HCT116 (cell line): ENCODE measurements around the gene CDH23. TPM values are rescaled to one million over a fixed set of nuclear protein-coding genes. Genes with fewer than 3 reads are reported as not detected.

Experiments used
- ATAC-seq: fragments of 200-7000 bp; cut with Tn5 transposase; 2 replicates; pipeline ENCODE4 v1.9.1; 2020; ENCODE audit warnings: mild to moderate bottlenecking, moderate library complexity
- BruUV-seq: library from RNA; stranded (reverse); fragments of 400-500 nt; replicated peaks from 2 replicates; lab custom pipeline; 2021; lab: Mats Ljungman, UMichigan
- CTCF ChIA-PET: fragments of 300-600 bp; sonication (Branson Sonifier 250); formaldehyde crosslinking; loops from one replicate; lab custom pipeline; 2021; ENCODE audit warnings: antibody characterized with exemption; lab: Charles Lee
- POLR2A ChIA-PET: fragments of 300-600, 350-600 bp; sonication (Branson Sonifier 250); formaldehyde crosslinking; loops from one replicate; lab custom pipeline; 2021; ENCODE audit warnings: antibody characterized with exemption; lab: Charles Lee
- RAD21 ChIA-PET, 2 experiments: fragments of 300-600 bp; sonication (Branson Sonifier 250); formaldehyde crosslinking; loops; one replicate each; lab custom pipeline; 2023; ENCODE audit warnings: low total read pairs in 2 of 2; ENCODE audit not compliant: uncharacterized antibody in 2 of 2, unreplicated experiment in 2 of 2, low non-redundant PET in 1 of 2; lab: Charles Lee
- DNase-seq: peaks from one replicate; pipeline ENCODE4 v3.0.0-alpha.2; 2010; ENCODE audit warnings: low read depth, low spot score
- H2AFZ ChIP-seq: fragments of 200-600 bp; shearing (Covaris generic), sonication (generic); 2 replicates; pipeline ENCODE4 v1.6.1; 2017; ENCODE audit warnings: low read depth, mixed run types, mixed read lengths, antibody characterized with exemption, low read length; ENCODE audit not compliant: poor library complexity, severe bottlenecking
- H3K27ac ChIP-seq: 2 replicates; pipeline ENCODE4 v1.5.1; 2012; ENCODE audit warnings: low read depth, low read length
- H3K27me3 ChIP-seq: fragments of 200-600 bp; sonication (generic); 2 replicates; pipeline ENCODE4 v1.6.1; 2016; ENCODE audit warnings: mixed run types, low read length, mixed read lengths; ENCODE audit not compliant: insufficient read depth
- H3K36me3 ChIP-seq, 2 experiments: fragments of 200-500 bp in 1 of 2; fragments of 200-600 bp in 1 of 2; sonication (Bioruptor generic) in 1 of 2; sonication (generic) in 1 of 2; 2 replicates each; pipeline versions ENCODE4 v1.5.1 to v1.6.1; 2014 to 2016; ENCODE audit warnings: low read length in 2 of 2, inconsistent platforms in 1 of 2, mixed read lengths in 1 of 2, mixed run types in 1 of 2; ENCODE audit not compliant: insufficient read depth in 2 of 2, control insufficient read depth in 1 of 2
- H3K4me1 ChIP-seq, 2 experiments: fragments of 200-600 bp in 1 of 2; sonication (generic) in 1 of 2; 2 replicates each; pipeline versions ENCODE4 v1.5.1 to v1.6.1; 2012 to 2017; ENCODE audit warnings: low read length in 2 of 2, inconsistent platforms in 1 of 2, mild to moderate bottlenecking in 1 of 2, mixed read lengths in 1 of 2, mixed run types in 1 of 2, moderate library complexity in 1 of 2; ENCODE audit not compliant: insufficient read depth in 2 of 2, control insufficient read depth in 1 of 2
- H3K4me2 ChIP-seq: fragments of 200-600 bp; sonication (generic); 2 replicates; pipeline ENCODE4 v1.6.1; 2017; ENCODE audit warnings: mixed run types, low read length, mixed read lengths
- H3K4me3 ChIP-seq, 2 experiments: fragments of 200-600 bp in 1 of 2; sonication (generic) in 1 of 2; replicated peaks in 1 of 2; 2 replicates each; pipeline ENCODE4 v1.5.1; 2011 to 2016; ENCODE audit warnings: low read length in 2 of 2, control low read depth in 1 of 2, low read depth in 1 of 2, mild to moderate bottlenecking in 1 of 2, mixed read lengths in 1 of 2, mixed run types in 1 of 2
- H3K79me2 ChIP-seq: fragments of 200-600 bp; sonication (generic); 2 replicates; pipeline ENCODE4 v1.6.1; 2017; ENCODE audit warnings: mild to moderate bottlenecking, mixed run types, low read length, moderate library complexity, mixed read lengths; ENCODE audit not compliant: insufficient read depth
- H3K9ac ChIP-seq: fragments of 200-600 bp; sonication (generic); 2 replicates; pipeline ENCODE4 v1.6.1; 2016; ENCODE audit warnings: low read length, mixed read lengths
- H3K9me2 ChIP-seq: fragments of 200-600 bp; sonication (generic), shearing (Covaris generic); 2 replicates; pipeline ENCODE4 v1.6.1; 2017; ENCODE audit warnings: mixed run types, mild to moderate bottlenecking, moderate library complexity; ENCODE audit not compliant: insufficient read depth
- H3K9me3 ChIP-seq, 2 experiments: fragments of 200-500 bp in 1 of 2; fragments of 200-600 bp in 1 of 2; sonication (Bioruptor generic) in 1 of 2; sonication (generic) in 1 of 2; 2 replicates each; pipeline ENCODE4 v1.6.1; 2014 to 2017; ENCODE audit warnings: low read length in 2 of 2, mixed read lengths in 2 of 2, inconsistent platforms in 1 of 2, low read depth in 1 of 2, mild to moderate bottlenecking in 1 of 2, mixed run types in 1 of 2, moderate library complexity in 1 of 2; ENCODE audit not compliant: control insufficient read depth in 1 of 2, insufficient read depth in 1 of 2
- H4K20me1 ChIP-seq: fragments of 200-600 bp; sonication (generic), shearing (Covaris generic); 2 replicates; pipeline ENCODE4 v1.6.1; 2017; ENCODE audit warnings: mixed run types, mild to moderate bottlenecking, moderate library complexity; ENCODE audit not compliant: insufficient read depth
- ATF3 ChIP-seq: IDR thresholded peaks from 2 replicates; pipeline ENCODE4 v1.6.1; 2012
- CEBPB ChIP-seq: IDR thresholded peaks from 2 replicates; pipeline ENCODE4 v1.6.1; 2012; ENCODE audit warnings: low read depth
- ELF1 ChIP-seq: IDR thresholded peaks from 2 replicates; pipeline ENCODE4 v1.6.1; 2012; ENCODE audit warnings: low read depth, borderline replicate concordance
- EZH2 ChIP-seq: fragments of 200-600 bp; sonication (generic); IDR thresholded peaks from 2 replicates; pipeline ENCODE4 v1.6.1; 2017; ENCODE audit warnings: antibody characterized with exemption, mixed run types
- FOSL1 ChIP-seq: IDR thresholded peaks from 2 replicates; pipeline ENCODE4 v1.6.1; 2012; ENCODE audit warnings: low read depth
- JUND ChIP-seq: IDR thresholded peaks from 2 replicates; pipeline ENCODE4 v1.6.1; 2012
- POLR2A ChIP-seq: IDR thresholded peaks from 2 replicates; pipeline ENCODE4 v1.7.0; 2011; ENCODE audit warnings: borderline replicate concordance; ENCODE audit not compliant: insufficient read depth, insufficient read length; ENCODE audit errors: extremely low read depth
- POLR2AphosphoS5 ChIP-seq: IDR thresholded peaks from 2 replicates; pipeline ENCODE4 v1.6.1; 2011; ENCODE audit warnings: mild to moderate bottlenecking, low read depth, low read length, moderate library complexity
- SIN3A ChIP-seq: IDR thresholded peaks from 2 replicates; pipeline ENCODE4 v1.6.1; 2012; ENCODE audit warnings: low read depth
- SP1 ChIP-seq: IDR thresholded peaks from 2 replicates; pipeline ENCODE4 v1.6.1; 2012; ENCODE audit warnings: low read depth
- TCF7L2 ChIP-seq: IDR thresholded peaks from 2 replicates; pipeline ENCODE4 v1.7.0; 2011; ENCODE audit warnings: borderline replicate concordance, inconsistent platforms; ENCODE audit not compliant: insufficient read depth, insufficient read length; ENCODE audit errors: extremely low read depth
- YY1 ChIP-seq: IDR thresholded peaks from 2 replicates; pipeline ENCODE4 v1.6.1; 2011; ENCODE audit warnings: low read length, low read depth, moderate library complexity, mild to moderate bottlenecking; ENCODE audit not compliant: insufficient replicate concordance; ENCODE audit errors: extremely low read depth
- ZBTB33 ChIP-seq: IDR thresholded peaks from 2 replicates; pipeline ENCODE4 v1.6.1; 2011; ENCODE audit warnings: mild to moderate bottlenecking, low read length, moderate library complexity; ENCODE audit not compliant: insufficient replicate concordance; ENCODE audit errors: extremely low read depth
- ZNF274 ChIP-seq: fragments of 200-500 bp; sonication (Bioruptor generic); IDR thresholded peaks from 2 replicates; pipeline ENCODE4 v1.6.1; 2014; ENCODE audit warnings: mild to moderate bottlenecking, low read depth, low read length, inconsistent platforms
- intact Hi-C: fragments of 100-400 bp; cut with micrococcal nuclease; formaldehyde crosslinking; loops from 2 replicates; pipeline ENCODE4 v1.10.0; 2022
- total RNA-seq: library from RNA; stranded (reverse); gene quantifications from one replicate; pipeline ENCODE4 v1.2.1, GENCODE V29; 2021; ENCODE audit not compliant: unreplicated experiment
- TF ChIP-seq, protein P1 (sequence below): IDR thresholded peaks from 2 replicates; pipeline ENCODE4 v1.6.1; 2012; ENCODE audit warnings: low read depth

Gene CDH23
- total RNA-seq, 1 experiment from 2014 or later, result not detected

DNA sequence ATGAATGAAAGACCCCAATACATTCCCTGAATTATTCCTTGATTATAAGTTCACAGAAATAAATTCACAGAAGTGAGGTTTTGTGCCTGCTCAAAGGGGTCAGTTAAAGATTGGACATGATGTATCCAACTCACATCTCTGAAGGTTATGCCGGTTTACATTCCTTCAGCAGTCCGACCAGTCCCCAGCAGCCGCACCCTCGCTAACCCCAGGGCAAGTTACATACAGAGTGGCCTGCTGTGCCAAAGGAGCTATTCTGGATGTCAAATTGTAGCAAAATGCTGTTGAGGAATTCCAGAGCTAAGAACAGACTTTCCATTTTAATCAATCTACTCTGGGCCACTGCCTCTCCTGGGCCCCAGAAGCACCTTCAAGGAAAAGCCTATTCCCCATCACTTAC lies 434.0 kb downstream of the CDH23 start:
- Histone ChIP-seq H3K4me1 (peaks cover 0 to 7% of the 10 kb centered on the region in 2 experiments; a peak in 1 of 4 replicates), H3K9me2 (no peaks in the 10 kb centered on the region), H3K79me2 (peaks cover 36% of the 10 kb centered on the region), H3K27ac (no peak overlapping the region), H3K9me3 (no peaks in the 10 kb centered on the region), H4K20me1 (no peaks in the 10 kb centered on the region), H2AFZ (no peak overlapping the region), H3K9ac (no peak overlapping the region), H3K27me3 (no peaks in the 10 kb centered on the region), H3K36me3 (peaks cover 35 to 41% of the 10 kb centered on the region in 2 experiments), H3K4me2 (no peak overlapping the region), H3K4me3 (no peak overlapping the region)
- ChIA-PET RAD21 (no interaction called here), CTCF (interaction anchor here (2.1 kb wide), 1 partner anchor 65 kb away, joined by 7 read pairs; no protein-coding TSS in a partner anchor), POLR2A (no interaction called here)
- no peak for DNase-seq
- no peak for ATAC-seq
- BruUV-seq, result no TSS peak
- intact Hi-C loops, result no loop called here
- no peak for TF ChIP-seq POLR2AphosphoS5
- TF ChIP-seq SP1, result no peak
- TF ChIP-seq JUND, result no peak
- TF ChIP-seq, protein P1, sequence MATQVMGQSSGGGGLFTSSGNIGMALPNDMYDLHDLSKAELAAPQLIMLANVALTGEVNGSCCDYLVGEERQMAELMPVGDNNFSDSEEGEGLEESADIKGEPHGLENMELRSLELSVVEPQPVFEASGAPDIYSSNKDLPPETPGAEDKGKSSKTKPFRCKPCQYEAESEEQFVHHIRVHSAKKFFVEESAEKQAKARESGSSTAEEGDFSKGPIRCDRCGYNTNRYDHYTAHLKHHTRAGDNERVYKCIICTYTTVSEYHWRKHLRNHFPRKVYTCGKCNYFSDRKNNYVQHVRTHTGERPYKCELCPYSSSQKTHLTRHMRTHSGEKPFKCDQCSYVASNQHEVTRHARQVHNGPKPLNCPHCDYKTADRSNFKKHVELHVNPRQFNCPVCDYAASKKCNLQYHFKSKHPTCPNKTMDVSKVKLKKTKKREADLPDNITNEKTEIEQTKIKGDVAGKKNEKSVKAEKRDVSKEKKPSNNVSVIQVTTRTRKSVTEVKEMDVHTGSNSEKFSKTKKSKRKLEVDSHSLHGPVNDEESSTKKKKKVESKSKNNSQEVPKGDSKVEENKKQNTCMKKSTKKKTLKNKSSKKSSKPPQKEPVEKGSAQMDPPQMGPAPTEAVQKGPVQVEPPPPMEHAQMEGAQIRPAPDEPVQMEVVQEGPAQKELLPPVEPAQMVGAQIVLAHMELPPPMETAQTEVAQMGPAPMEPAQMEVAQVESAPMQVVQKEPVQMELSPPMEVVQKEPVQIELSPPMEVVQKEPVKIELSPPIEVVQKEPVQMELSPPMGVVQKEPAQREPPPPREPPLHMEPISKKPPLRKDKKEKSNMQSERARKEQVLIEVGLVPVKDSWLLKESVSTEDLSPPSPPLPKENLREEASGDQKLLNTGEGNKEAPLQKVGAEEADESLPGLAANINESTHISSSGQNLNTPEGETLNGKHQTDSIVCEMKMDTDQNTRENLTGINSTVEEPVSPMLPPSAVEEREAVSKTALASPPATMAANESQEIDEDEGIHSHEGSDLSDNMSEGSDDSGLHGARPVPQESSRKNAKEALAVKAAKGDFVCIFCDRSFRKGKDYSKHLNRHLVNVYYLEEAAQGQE, result no peak
- TF ChIP-seq EZH2, result no peak
- TF ChIP-seq ZNF274, result no peak
- no peak for TF ChIP-seq ELF1
- no peak for TF ChIP-seq POLR2A
- TF ChIP-seq ATF3, result no peak
- TF ChIP-seq FOSL1, result no peak
- TF ChIP-seq ZBTB33, result no peak
- no peak for TF ChIP-seq SIN3A
- TF ChIP-seq YY1, result no peak
- TF ChIP-seq TCF7L2, result no peak
- TF ChIP-seq CEBPB, result no peak
